NCI-H2107 treated with DMSO at 0.1 percent for 48 hours (cell line): Measurements from ENCODE around the gene FCER2.
"Not testable (repeated sequence)": the region's sequence is repeated elsewhere in the genome, so short reads cannot be mapped to it uniquely, and the experiment has no call there.

ENCODE experiments used
- DNase-seq: peaks from one replicate; lab custom pipeline; 2025; ENCODE audit not compliant: unreplicated experiment; lab: John Stamatoyannopoulos, UW

The FCER2 gene

GRCh38 chr19:7654401-7654800, 47.5 kb downstream of the FCER2 start:
- no peak for DNase-seq

GRCh38 chr19:7652061-7652641, 49.8 kb downstream of the FCER2 start:
- DNase-seq = peak; percentile 41

- no peak for DNase-seq
Measured at GRCh38 chr19:7650148-7650547, 51.8 kb downstream of the FCER2 start.

GRCh38 chr19:7648265-7649014, 53.5 kb downstream of the FCER2 start:
- DNase-seq = no peak

GRCh38 chr19:7647156-7647555, 54.8 kb downstream of the FCER2 start:
- no peak for DNase-seq

GRCh38 chr19:7646426-7646700, 55.6 kb downstream of the FCER2 start:
- DNase-seq = no peak

- no peak for DNase-seq
Measured at GRCh38 chr19:7645656-7646425, 56.1 kb downstream of the FCER2 start.

GRCh38 chr19:7645163-7645562, 56.8 kb downstream of the FCER2 start:
- no peak for DNase-seq

- no peak for DNase-seq
Measured at GRCh38 chr19:7644550-7644877, 57.4 kb downstream of the FCER2 start.

- DNase-seq = not testable (repeated sequence)
Measured at GRCh38 chr19:7643629-7644549, 58.0 kb downstream of the FCER2 start.

GRCh38 chr19:7643031-7643415, 58.9 kb downstream of the FCER2 start:
- DNase-seq = no peak

GRCh38 chr19:7642295-7643030, 59.5 kb downstream of the FCER2 start:
- DNase-seq = no peak

- peak; percentile 3 for DNase-seq
Measured at GRCh38 chr19:7641290-7642276, 60.3 kb downstream of the FCER2 start.

- no peak for DNase-seq
Measured at GRCh38 chr19:7640803-7641202, 61.1 kb downstream of the FCER2 start.

- no peak for DNase-seq
Measured at GRCh38 chr19:7639863-7640348, 62.0 kb downstream of the FCER2 start.

GRCh38 chr19:7638802-7639465, 63.0 kb downstream of the FCER2 start:
- no peak for DNase-seq
